ENCODE results near the gene HIVEP3. TPM values are rescaled to one million over a fixed set of nuclear protein-coding genes. Genes with fewer than 3 reads are reported as not detected.

HIVEP3 gene
- total RNA-seq, 1 experiment from 2014 or later, result 0.32 TPM

GRCh38 chr1:41813226-41813625 is 105.5 kb downstream of the HIVEP3 start:
- in situ Hi-C loops (cut with HindIII; ENCODE audit: low pct_unique_long_range_greater_than_20kb, low sequenced_read_pairs), result no loop called here
- DNase-seq (ENCODE audit: low read depth, low spot score), result no peak

GRCh38 chr1:41812453-41812852 is 106.3 kb downstream of the HIVEP3 start:
- DNase-seq (ENCODE audit: low read depth, low spot score), result no peak
- in situ Hi-C loops (cut with HindIII; ENCODE audit: low pct_unique_long_range_greater_than_20kb, low sequenced_read_pairs), result no loop called here

GRCh38 chr1:41812051-41812450 is 106.7 kb downstream of the HIVEP3 start:
- peak; percentile 77 for DNase-seq (ENCODE audit: low read depth, low spot score)
- in situ Hi-C loops (cut with HindIII; ENCODE audit: low pct_unique_long_range_greater_than_20kb, low sequenced_read_pairs), result no loop called here

- in situ Hi-C loops (cut with HindIII; ENCODE audit: low pct_unique_long_range_greater_than_20kb, low sequenced_read_pairs), result no loop called here
- no peak for DNase-seq (ENCODE audit: low read depth, low spot score)
These were observed 107.5 kb downstream of the HIVEP3 start for GRCh38 chr1:41811051-41811795.

- in situ Hi-C loops (cut with HindIII; ENCODE audit: low pct_unique_long_range_greater_than_20kb, low sequenced_read_pairs), result no loop called here
- DNase-seq (ENCODE audit: low read depth, low spot score), result peak; percentile 2
These were observed 108.3 kb downstream of the HIVEP3 start for GRCh38 chr1:41810446-41810845.

- DNase-seq (ENCODE audit: low read depth, low spot score), result no peak
- in situ Hi-C loops (cut with HindIII; ENCODE audit: low pct_unique_long_range_greater_than_20kb, low sequenced_read_pairs), result no loop called here
These were observed 109.0 kb downstream of the HIVEP3 start for GRCh38 chr1:41809692-41810091.

GRCh38 chr1:41807390-41807789 is 111.3 kb downstream of the HIVEP3 start:
- DNase-seq (ENCODE audit: low read depth, low spot score), result no peak
- in situ Hi-C loops (cut with HindIII; ENCODE audit: low pct_unique_long_range_greater_than_20kb, low sequenced_read_pairs), result no loop called here

GRCh38 chr1:41806472-41807155 is 112.1 kb downstream of the HIVEP3 start:
- no peak for DNase-seq (ENCODE audit: low read depth, low spot score)

GRCh38 chr1:41805771-41806471 is 112.8 kb downstream of the HIVEP3 start:
- in situ Hi-C loops (cut with HindIII; ENCODE audit: low pct_unique_long_range_greater_than_20kb, low sequenced_read_pairs), result no loop called here
- DNase-seq (ENCODE audit: low read depth, low spot score), result no peak

More at GRCh38 chr1:41806472-41807155, 112.1 kb downstream of the HIVEP3 start:
- in situ Hi-C loops (cut with HindIII; ENCODE audit: low pct_unique_long_range_greater_than_20kb, low sequenced_read_pairs), result no loop called here

GRCh38 chr1:41804176-41804575 is 114.5 kb downstream of the HIVEP3 start:
- in situ Hi-C loops (cut with HindIII; ENCODE audit: low pct_unique_long_range_greater_than_20kb, low sequenced_read_pairs), result no loop called here
- DNase-seq (ENCODE audit: low read depth, low spot score), result no peak

- DNase-seq (ENCODE audit: low read depth, low spot score), result no peak
- in situ Hi-C loops (cut with HindIII; ENCODE audit: low pct_unique_long_range_greater_than_20kb, low sequenced_read_pairs), result no loop called here
These were observed 115.1 kb downstream of the HIVEP3 start for GRCh38 chr1:41803656-41804055.

GRCh38 chr1:41802532-41803501 is 115.9 kb downstream of the HIVEP3 start:
- DNase-seq (ENCODE audit: low read depth, low spot score), result no peak
- in situ Hi-C loops (cut with HindIII; ENCODE audit: low pct_unique_long_range_greater_than_20kb, low sequenced_read_pairs), result no loop called here

- no peak for DNase-seq (ENCODE audit: low read depth, low spot score)
- in situ Hi-C loops (cut with HindIII; ENCODE audit: low pct_unique_long_range_greater_than_20kb, low sequenced_read_pairs), result no loop called here
These were observed 118.4 kb downstream of the HIVEP3 start for GRCh38 chr1:41800311-41800829.

- in situ Hi-C loops (cut with HindIII; ENCODE audit: low pct_unique_long_range_greater_than_20kb, low sequenced_read_pairs), result no loop called here
- no peak for DNase-seq (ENCODE audit: low read depth, low spot score)
These were observed 119.0 kb downstream of the HIVEP3 start for GRCh38 chr1:41799723-41800122.

- in situ Hi-C loops (cut with HindIII; ENCODE audit: low pct_unique_long_range_greater_than_20kb, low sequenced_read_pairs), result no loop called here
- no peak for DNase-seq (ENCODE audit: low read depth, low spot score)
These were observed 119.5 kb downstream of the HIVEP3 start for GRCh38 chr1:41799205-41799604.

GRCh38 chr1:41795205-41795762 is 123.4 kb downstream of the HIVEP3 start:
- peak; percentile 57 for DNase-seq (ENCODE audit: low read depth, low spot score)
- in situ Hi-C loops (cut with HindIII; ENCODE audit: low pct_unique_long_range_greater_than_20kb, low sequenced_read_pairs), result no loop called here

- in situ Hi-C loops (cut with HindIII; ENCODE audit: low pct_unique_long_range_greater_than_20kb, low sequenced_read_pairs), result no loop called here
- no peak for DNase-seq (ENCODE audit: low read depth, low spot score)
These were observed 124.7 kb downstream of the HIVEP3 start for GRCh38 chr1:41794031-41794430.
